22Rv1 (cell line): ENCODE results near the gene PREX1.
"Not testable (repeated sequence)": the region's sequence is repeated elsewhere in the genome, so short reads cannot be mapped to it uniquely, and the experiment has no call there.

Source experiments
- H3K27ac ChIP-seq: fragments of 450-650 bp; 2 replicates; pipeline ENCODE4 v1.5.1; 2017
- CTCF ChIP-seq: fragments of 450-650 bp; IDR thresholded peaks from 2 replicates; pipeline ENCODE4 v1.5.1; 2017; ENCODE audit warnings: mild to moderate bottlenecking
- ZFX ChIP-seq: fragments of 450-650 bp; IDR thresholded peaks from 2 replicates; pipeline ENCODE4 v1.6.1; 2017; ENCODE audit warnings: antibody characterized with exemption, borderline replicate concordance

The PREX1 gene

DNA sequence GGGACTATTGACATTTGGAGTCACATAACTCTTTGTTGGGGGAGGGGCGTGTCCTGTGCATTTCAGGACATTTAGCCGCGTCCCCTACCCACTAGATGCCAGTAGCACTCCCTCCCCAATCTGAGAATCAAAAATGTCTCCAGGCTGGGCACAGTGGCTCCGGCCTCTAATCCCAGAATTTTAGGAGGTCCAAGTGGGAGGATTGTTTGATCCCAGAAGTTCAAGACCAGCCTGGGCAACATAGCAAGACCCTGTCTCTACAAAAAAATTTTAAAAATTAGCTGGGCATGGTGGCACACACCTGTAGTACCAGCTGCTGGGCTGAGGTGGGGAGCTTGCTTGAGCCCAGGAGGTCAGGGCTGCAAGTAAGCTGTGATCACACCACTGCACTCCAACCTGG, 2.1 kb upstream of the PREX1 start:
- TF ChIP-seq ZFX (no peak), CTCF (no peak)
- no peak overlapping the region for H3K27ac ChIP-seq

DNA sequence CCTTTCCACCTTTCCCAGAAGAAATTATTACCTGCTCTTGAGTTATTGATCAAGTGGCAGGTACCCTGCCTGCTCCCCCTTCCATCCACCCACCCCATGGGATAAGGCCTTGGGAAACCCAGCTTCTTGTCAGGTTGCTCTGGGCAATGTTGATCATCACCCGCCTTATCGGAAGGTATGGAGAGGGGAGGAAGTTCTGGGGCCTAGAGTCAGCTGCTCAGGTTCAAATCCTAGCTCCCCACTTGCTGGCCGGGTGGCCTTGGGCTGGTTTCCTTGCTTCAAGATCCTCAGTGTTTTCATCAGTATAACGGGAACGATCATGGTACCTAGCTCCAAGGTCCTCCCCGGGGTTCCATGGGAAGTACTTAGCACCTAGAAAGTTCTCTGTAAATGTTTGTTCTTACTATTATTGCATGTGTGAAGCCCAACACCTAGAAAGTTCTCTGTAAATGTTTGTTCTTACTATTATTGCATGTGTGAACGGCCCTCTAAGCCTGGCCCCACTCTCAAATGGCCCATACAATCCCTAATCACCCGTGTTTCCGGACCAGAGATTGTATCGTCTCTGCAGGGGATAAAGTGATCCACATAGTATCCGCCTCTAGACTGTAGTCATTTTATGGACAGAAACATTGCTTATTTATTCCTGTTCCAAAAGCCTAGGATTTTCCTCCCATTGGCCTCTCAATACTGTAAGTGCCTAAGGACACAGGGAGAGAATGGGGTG, 1.1 kb upstream of the PREX1 start:
- no peak overlapping the region for H3K27ac ChIP-seq

GRCh38 chr20:48826883-48827771, 672 bp downstream of the PREX1 start:
- TF ChIP-seq CTCF (no peak), ZFX (no peak)
- no peak overlapping the region for H3K27ac ChIP-seq

More for the DNA sequence above, 1.1 kb upstream of the PREX1 start:
- TF ChIP-seq CTCF (no peak), ZFX (no peak)

GRCh38 chr20:48826480-48826879, 1.3 kb downstream of the PREX1 start:
- H3K27ac ChIP-seq: not testable (repeated sequence)

DNA sequence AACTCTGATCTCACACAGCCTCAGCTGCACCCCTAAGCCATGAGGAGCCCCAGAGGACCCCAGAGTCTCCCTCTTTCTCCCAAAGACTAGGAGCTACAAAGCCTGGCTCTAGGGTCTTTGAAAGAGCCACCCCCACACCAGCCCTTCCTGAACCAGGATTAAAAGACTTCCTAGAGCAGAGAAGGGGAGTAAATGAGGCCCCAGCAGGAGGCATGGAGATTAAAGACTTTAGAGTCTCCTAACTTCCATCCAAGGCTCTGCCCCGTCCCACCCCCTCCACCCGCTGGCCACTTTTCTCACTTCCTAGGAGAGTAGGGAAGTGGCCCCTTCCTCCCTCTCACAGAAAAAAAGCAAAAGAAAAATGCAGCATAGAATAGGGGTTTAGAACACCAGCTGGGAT, 1.7 kb downstream of the PREX1 start:
- H3K27ac ChIP-seq: no peak overlapping the region
- no peak for TF ChIP-seq ZFX
- no peak for TF ChIP-seq CTCF

- H3K27ac ChIP-seq: no peak overlapping the region
- TF ChIP-seq ZFX: no peak
- TF ChIP-seq CTCF: no peak
Measured at GRCh38 chr20:48825566-48825920, 2.3 kb downstream of the PREX1 start.

- no peak overlapping the region for H3K27ac ChIP-seq
- TF ChIP-seq ZFX: no peak
- TF ChIP-seq CTCF: no peak
Measured at GRCh38 chr20:48824830-48825565, 2.8 kb downstream of the PREX1 start.
